HepG2 (cell line): ENCODE data around the gene TUBAL3. TPM values are rescaled to one million over a fixed set of nuclear protein-coding genes. Genes with fewer than 3 reads are reported as not detected.

ENCODE experiments used
- ASH2L ChIP-seq: fragments of 300-600, 200-600 bp; sonication (generic); IDR thresholded peaks from 2 replicates; pipeline ENCODE4 v1.7.0; 2017; ENCODE audit warnings: low read depth, mild to moderate bottlenecking, moderate library complexity, mixed read lengths, low read length; ENCODE audit not compliant: insufficient read length
- CTCF ChIP-seq: sonication (generic); formaldehyde crosslinking; IDR thresholded peaks from 2 replicates; pipeline ENCODE4 v1.5.0; 2020; ENCODE audit warnings: mild to moderate bottlenecking, missing genetic modification reagents, moderate library complexity
- DNMT1 ChIP-seq: sonication (generic); formaldehyde crosslinking; IDR thresholded peaks from 2 replicates; pipeline ENCODE4 v1.5.1; 2020; ENCODE audit warnings: mild to moderate bottlenecking, missing genetic modification reagents
- ETV6 ChIP-seq: sonication (generic); formaldehyde crosslinking; conservative IDR thresholded peaks from 2 replicates; pipeline ENCODE4 v1.4.0; 2020; ENCODE audit warnings: missing genetic modification reagents
- GABPB1 ChIP-seq: IDR thresholded peaks from 2 replicates; pipeline ENCODE4 v1.6.1; 2016; ENCODE audit warnings: mild to moderate bottlenecking, missing genetic modification reagents, moderate library complexity, missing compliant biosample characterization
- HIVEP1 ChIP-seq: sonication (generic); formaldehyde crosslinking; IDR thresholded peaks from 2 replicates; pipeline ENCODE4 v1.4.0; 2020; ENCODE audit warnings: mild to moderate bottlenecking, missing genetic modification reagents
- RFX3 ChIP-seq: IDR thresholded peaks from 2 replicates; pipeline ENCODE4 v1.6.1; 2016; ENCODE audit warnings: missing biosample characterization, missing genetic modification reagents
- SIN3B ChIP-seq: fragments of 150-350 bp; IDR thresholded peaks from 2 replicates; pipeline ENCODE4 v1.6.1; 2014; ENCODE audit warnings: low read length
- SNRNP70 ChIP-seq: fragments of 200-400 bp; formaldehyde crosslinking; IDR thresholded peaks from 2 replicates; pipeline ENCODE4 v1.6.1; 2017; ENCODE audit warnings: mild to moderate bottlenecking, low read depth, low read length, moderate library complexity
- SOX5 ChIP-seq: IDR thresholded peaks from 2 replicates; pipeline ENCODE4 v1.6.1; 2016; ENCODE audit warnings: borderline replicate concordance
- TCF7L2 ChIP-seq: IDR thresholded peaks from 2 replicates; pipeline ENCODE4 v1.6.1; 2011; ENCODE audit warnings: mild to moderate bottlenecking, low read depth, low read length, moderate library complexity
- TEAD3 ChIP-seq: optimal IDR thresholded peaks from 2 replicates; pipeline ENCODE3; 2016; ENCODE audit warnings: borderline replicate concordance
- TERF1 ChIP-seq: sonication (generic); formaldehyde crosslinking; IDR thresholded peaks from 2 replicates; pipeline ENCODE4 v1.8.0; 2022; ENCODE audit warnings: mild to moderate bottlenecking, missing genetic modification reagents, moderate library complexity
- YEATS2 ChIP-seq: sonication (generic); formaldehyde crosslinking; IDR thresholded peaks from 2 replicates; pipeline ENCODE4 v1.4.0; 2020; ENCODE audit warnings: missing genetic modification reagents, borderline replicate concordance
- ZNF24 ChIP-seq: fragments of 450-650 bp; IDR thresholded peaks from 2 replicates; pipeline ENCODE4 v1.6.1; 2017; ENCODE audit warnings: antibody characterized with exemption, mild to moderate bottlenecking
- ZNF296 ChIP-seq: sonication (generic); formaldehyde crosslinking; conservative IDR thresholded peaks from 2 replicates; pipeline ENCODE4 v1.5.0; 2020; ENCODE audit warnings: mild to moderate bottlenecking, missing genetic modification reagents
- ZNF343 ChIP-seq: sonication (generic); formaldehyde crosslinking; IDR thresholded peaks from 2 replicates; pipeline ENCODE4 v1.4.0; 2020; ENCODE audit warnings: mild to moderate bottlenecking, missing genetic modification reagents
- ZNF367 ChIP-seq: sonication (generic); formaldehyde crosslinking; IDR thresholded peaks from 2 replicates; pipeline ENCODE4 v1.4.0; 2020; ENCODE audit warnings: missing genetic modification reagents, borderline replicate concordance
- ZNF383 ChIP-seq: sonication (generic); formaldehyde crosslinking; IDR thresholded peaks from 2 replicates; pipeline ENCODE4 v1.4.0; 2020; ENCODE audit warnings: missing genetic modification reagents, mild to moderate bottlenecking, borderline replicate concordance
- ZNF446 ChIP-seq: sonication (generic); formaldehyde crosslinking; IDR thresholded peaks from 2 replicates; pipeline ENCODE4 v1.5.0; 2020; ENCODE audit warnings: mild to moderate bottlenecking, missing genetic modification reagents
- ZNF75D ChIP-seq: sonication (generic); formaldehyde crosslinking; IDR thresholded peaks from 2 replicates; pipeline ENCODE4 v1.8.1; 2023; ENCODE audit warnings: missing genetic modification reagents, mild to moderate bottlenecking, borderline replicate concordance
- polyA plus RNA-seq, 8 experiments: library from polyadenylated mRNA; depleted of rRNA in 3 of 8; stranded (reverse) in 7 of 8; unstranded in 1 of 8; fragments of >200 nt; fragmentation: Illumina TruSeq in 4 of 8; extraction: Trizol in 4 of 8; gene quantifications; 2 replicates each; pipeline versions ENCODE4 v1.2.1 to v1.2.3, GENCODE V29; 2011 to 2016; ENCODE audit warnings: low read depth in 4 of 8, missing spikeins in 1 of 8, mixed read lengths in 1 of 8; ENCODE audit not compliant: insufficient read depth in 1 of 8
- total RNA-seq, 5 experiments: library from RNA; depleted of rRNA; stranded (reverse); fragments of >200 nt; fragmentation: Illumina TruSeq; extraction: Trizol; gene quantifications; 2 replicates each; pipeline ENCODE4 v1.2.3, GENCODE V29; 2016; ENCODE audit warnings: low read depth in 1 of 5
- TF ChIP-seq, protein P1 (sequence below): sonication (generic); formaldehyde crosslinking; IDR thresholded peaks from 2 replicates; pipeline ENCODE4 v1.4.0; 2020; ENCODE audit warnings: missing genetic modification reagents, borderline replicate concordance
- TF ChIP-seq, protein P2 (sequence below): IDR thresholded peaks from 2 replicates; pipeline ENCODE4 v1.6.1; 2018; ENCODE audit warnings: missing genetic modification reagents, mild to moderate bottlenecking, missing compliant biosample characterization
- TF ChIP-seq, protein P3 (sequence below): sonication (generic); formaldehyde crosslinking; IDR thresholded peaks from 2 replicates; pipeline ENCODE4 v1.4.0; 2020; ENCODE audit warnings: missing genetic modification reagents

Gene TUBAL3
- total and polyA plus RNA-seq, 2 of the 13 experiments (the other 11 are each of a cell fraction or from before 2014, with no cell fraction given) = 0.07 to 0.26 TPM

DNA sequence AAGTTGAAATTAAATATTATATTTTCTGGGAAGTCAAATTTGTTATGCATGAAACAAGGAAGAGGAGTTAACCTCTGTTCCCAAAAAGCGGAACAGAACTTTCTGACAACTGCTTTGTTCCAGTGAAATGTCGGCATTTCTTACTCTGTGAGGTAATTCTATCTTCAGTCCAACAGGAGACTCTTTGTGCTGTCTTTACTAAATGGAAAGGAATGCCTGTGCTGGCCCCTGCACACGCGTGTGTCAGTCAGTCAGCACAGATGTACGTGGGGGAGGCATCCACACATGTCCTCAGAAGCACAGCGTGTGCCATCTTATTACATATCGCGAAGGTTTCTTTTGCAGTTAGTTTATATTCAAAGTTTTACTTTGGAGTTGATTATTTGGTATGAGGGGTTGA is 45.2 kb upstream of the TUBAL3 start (continued):
- TF ChIP-seq, protein P1, sequence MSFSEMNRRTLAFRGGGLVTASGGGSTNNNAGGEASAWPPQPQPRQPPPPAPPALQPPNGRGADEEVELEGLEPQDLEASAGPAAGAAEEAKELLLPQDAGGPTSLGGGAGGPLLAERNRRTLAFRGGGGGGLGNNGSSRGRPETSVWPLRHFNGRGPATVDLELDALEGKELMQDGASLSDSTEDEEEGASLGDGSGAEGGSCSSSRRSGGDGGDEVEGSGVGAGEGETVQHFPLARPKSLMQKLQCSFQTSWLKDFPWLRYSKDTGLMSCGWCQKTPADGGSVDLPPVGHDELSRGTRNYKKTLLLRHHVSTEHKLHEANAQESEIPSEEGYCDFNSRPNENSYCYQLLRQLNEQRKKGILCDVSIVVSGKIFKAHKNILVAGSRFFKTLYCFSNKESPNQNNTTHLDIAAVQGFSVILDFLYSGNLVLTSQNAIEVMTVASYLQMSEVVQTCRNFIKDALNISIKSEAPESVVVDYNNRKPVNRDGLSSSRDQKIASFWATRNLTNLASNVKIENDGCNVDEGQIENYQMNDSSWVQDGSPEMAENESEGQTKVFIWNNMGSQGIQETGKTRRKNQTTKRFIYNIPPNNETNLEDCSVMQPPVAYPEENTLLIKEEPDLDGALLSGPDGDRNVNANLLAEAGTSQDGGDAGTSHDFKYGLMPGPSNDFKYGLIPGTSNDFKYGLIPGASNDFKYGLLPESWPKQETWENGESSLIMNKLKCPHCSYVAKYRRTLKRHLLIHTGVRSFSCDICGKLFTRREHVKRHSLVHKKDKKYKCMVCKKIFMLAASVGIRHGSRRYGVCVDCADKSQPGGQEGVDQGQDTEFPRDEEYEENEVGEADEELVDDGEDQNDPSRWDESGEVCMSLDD (CRISPR knock-in tag) = no peak
- TF ChIP-seq, protein P2, sequence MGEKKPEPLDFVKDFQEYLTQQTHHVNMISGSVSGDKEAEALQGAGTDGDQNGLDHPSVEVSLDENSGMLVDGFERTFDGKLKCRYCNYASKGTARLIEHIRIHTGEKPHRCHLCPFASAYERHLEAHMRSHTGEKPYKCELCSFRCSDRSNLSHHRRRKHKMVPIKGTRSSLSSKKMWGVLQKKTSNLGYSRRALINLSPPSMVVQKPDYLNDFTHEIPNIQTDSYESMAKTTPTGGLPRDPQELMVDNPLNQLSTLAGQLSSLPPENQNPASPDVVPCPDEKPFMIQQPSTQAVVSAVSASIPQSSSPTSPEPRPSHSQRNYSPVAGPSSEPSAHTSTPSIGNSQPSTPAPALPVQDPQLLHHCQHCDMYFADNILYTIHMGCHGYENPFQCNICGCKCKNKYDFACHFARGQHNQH = no peak
- TF ChIP-seq TEAD3 (CRISPR knock-in tag) = peak; percentile 53
- no peak for TF ChIP-seq GABPB1 (CRISPR knock-in tag)
- TF ChIP-seq ZNF343 (CRISPR knock-in tag) = no peak
- TF ChIP-seq SIN3B = no peak
- no peak for TF ChIP-seq DNMT1 (CRISPR knock-in tag)
- TF ChIP-seq TCF7L2 = no peak
- no peak for TF ChIP-seq ZNF367
- TF ChIP-seq, protein P3, sequence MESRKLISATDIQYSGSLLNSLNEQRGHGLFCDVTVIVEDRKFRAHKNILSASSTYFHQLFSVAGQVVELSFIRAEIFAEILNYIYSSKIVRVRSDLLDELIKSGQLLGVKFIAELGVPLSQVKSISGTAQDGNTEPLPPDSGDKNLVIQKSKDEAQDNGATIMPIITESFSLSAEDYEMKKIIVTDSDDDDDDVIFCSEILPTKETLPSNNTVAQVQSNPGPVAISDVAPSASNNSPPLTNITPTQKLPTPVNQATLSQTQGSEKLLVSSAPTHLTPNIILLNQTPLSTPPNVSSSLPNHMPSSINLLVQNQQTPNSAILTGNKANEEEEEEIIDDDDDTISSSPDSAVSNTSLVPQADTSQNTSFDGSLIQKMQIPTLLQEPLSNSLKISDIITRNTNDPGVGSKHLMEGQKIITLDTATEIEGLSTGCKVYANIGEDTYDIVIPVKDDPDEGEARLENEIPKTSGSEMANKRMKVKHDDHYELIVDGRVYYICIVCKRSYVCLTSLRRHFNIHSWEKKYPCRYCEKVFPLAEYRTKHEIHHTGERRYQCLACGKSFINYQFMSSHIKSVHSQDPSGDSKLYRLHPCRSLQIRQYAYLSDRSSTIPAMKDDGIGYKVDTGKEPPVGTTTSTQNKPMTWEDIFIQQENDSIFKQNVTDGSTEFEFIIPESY (CRISPR knock-in tag) = peak; percentile 39; the same call in 1 of the 2 replicates
- peak; percentile 37; the same call in 1 of the 2 replicates for TF ChIP-seq SOX5 (CRISPR knock-in tag)
- TF ChIP-seq YEATS2 = no peak
- TF ChIP-seq ASH2L = peak; percentile 15
- TF ChIP-seq ZNF296 (CRISPR knock-in tag) = no peak
- no peak for TF ChIP-seq ETV6 (CRISPR knock-in tag)
- TF ChIP-seq SNRNP70 = no peak
- no peak for TF ChIP-seq RFX3
- TF ChIP-seq ZNF446 = no peak
- no peak for TF ChIP-seq ZNF75D
- no peak for TF ChIP-seq HIVEP1 (CRISPR knock-in tag)
- TF ChIP-seq ZNF383 (CRISPR knock-in tag) = no peak
- TF ChIP-seq TERF1 (CRISPR knock-in tag) = no peak
- no peak for TF ChIP-seq ZNF24
- TF ChIP-seq CTCF = peak; percentile 24; the same call in 1 of the 2 replicates
